Anterior cingulate cortex (tissue), 58 donors: ENCODE measurements around the gene SVIL.
A peak's percentile ranks its signal among the peaks of the same experiment; 100 is the strongest.
"Not testable (repeated sequence)": the region's sequence is repeated elsewhere in the genome, so short reads cannot be mapped to it uniquely, and the experiment has no call there.

Source experiments
- DNase-seq, 58 donors: peaks; one replicate each; lab custom pipeline; 2025; lab: John Stamatoyannopoulos, UW

The SVIL gene

GRCh38 chr10:29608476-29609301 is 26.1 kb downstream of the SVIL start:
- DNase-seq = no peak

GRCh38 chr10:29608062-29608461 is 26.7 kb downstream of the SVIL start:
- DNase-seq = no peak

DNA sequence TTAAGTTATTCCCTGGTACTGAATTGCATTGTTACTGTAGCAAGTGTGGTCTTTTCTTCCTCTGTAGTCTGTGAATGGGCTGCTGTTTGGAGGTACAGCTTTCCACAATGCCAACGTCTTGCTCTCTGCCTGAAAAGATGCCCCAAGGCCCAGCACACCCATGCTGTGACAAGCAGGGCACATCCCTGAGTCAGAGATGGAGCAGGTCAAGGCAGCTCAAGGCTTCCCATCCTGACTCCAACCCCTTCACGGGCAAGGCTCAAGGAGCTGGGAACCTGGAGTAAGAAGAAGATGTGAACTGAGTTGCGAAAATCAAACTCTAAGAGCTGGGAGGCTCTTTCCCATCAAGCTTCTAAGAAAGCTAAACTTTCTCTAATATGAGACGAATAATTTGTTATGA is 27.2 kb downstream of the SVIL start:
- DNase-seq = no peak

GRCh38 chr10:29606693-29607092 is 28.1 kb downstream of the SVIL start:
- DNase-seq = not testable (repeated sequence)

- no peak for DNase-seq
Measured at GRCh38 chr10:29604291-29604825, 30.4 kb downstream of the SVIL start.

DNA sequence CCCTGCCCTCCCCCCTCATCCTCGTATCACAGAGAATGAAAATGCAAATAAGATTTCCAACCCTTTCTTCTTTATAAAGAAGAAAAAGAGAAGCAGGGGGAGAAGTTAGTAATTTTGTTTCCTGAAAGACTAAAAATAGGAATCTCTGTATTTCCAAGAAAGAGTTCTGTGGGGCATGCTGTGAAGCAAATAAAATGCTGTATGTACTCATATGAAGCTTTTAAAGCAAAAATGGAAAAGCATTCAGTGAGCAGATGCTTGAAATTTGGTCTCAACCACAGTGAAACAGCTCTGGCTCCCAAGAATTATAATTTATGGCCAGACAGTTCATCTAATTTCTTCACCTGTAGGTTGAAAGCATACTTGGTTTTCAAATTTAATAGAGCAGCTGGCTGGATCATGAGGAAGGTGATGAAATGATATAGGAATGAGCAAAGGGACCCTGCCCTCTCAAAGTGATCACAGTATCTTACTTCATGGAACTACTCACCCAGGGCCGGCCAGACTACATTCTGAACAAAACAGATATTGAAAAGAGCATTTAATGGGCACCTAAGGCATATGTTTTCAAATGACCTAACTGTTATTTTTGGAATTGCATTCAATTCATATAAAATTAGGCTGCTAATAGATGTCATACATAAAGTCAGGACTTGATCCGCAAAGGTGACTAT is 31.4 kb downstream of the SVIL start:
- DNase-seq = no peak

- no peak for DNase-seq
Measured at GRCh38 chr10:29600821-29601220, 34.0 kb downstream of the SVIL start.

GRCh38 chr10:29600067-29600466 is 34.7 kb downstream of the SVIL start:
- no peak for DNase-seq

- peak in 8 of 58 donors; percentile 5 to 21 (median 14) for DNase-seq
Measured at GRCh38 chr10:29598851-29599311, 35.9 kb downstream of the SVIL start.

- no peak for DNase-seq
Measured at GRCh38 chr10:29596826-29597225, 37.9 kb downstream of the SVIL start.

- DNase-seq = no peak
Measured at GRCh38 chr10:29596356-29596755, 38.4 kb downstream of the SVIL start.

DNA sequence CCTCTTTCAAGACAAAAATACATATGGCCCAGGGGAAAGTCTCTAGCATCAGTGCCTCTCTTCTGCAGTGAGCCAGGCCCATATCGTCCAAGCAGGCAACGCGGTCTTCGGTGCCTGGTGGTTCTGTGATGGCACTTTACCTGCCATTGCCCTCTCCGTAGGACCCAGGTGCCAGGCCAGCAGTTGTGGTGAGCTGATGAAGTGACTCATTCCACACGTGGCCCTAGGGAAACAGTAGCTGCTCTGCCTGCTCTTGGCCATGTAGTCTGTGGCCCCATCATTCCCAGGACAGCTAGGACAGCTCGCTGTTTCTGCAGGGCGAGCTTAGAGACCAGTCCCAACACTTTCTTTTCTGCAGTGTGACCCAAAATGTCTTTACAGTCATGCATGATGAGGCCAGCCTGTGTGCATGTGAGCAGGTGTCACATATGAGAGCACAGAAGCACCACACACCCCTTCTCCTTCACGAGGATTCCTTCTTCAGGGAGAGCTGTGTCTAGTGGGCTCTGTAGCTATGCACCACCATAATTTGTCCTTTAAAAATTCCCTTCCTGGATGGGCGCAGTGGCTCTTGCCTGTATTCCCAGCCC is 39.0 kb downstream of the SVIL start:
- no peak for DNase-seq

DNA sequence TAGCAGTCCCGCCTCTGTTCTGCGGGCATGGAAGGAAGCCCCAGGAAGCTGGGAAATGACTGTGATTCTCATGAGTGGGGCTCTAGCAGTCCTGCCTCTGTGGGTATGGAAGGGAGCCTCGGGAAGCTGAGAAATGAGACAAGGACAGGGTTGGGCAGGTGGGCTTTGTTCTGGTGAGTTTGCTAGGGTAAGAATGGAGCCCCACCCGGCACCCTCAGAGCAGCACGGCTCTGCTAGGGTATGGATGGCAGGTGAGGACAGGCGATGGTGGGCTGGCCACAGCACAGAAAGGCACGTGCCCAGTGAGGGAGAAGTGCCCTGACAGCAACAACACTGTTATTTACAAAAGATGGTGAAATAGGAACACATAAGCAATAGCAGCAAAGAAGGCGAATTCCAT is 39.6 kb downstream of the SVIL start:
- no peak for DNase-seq

DNA sequence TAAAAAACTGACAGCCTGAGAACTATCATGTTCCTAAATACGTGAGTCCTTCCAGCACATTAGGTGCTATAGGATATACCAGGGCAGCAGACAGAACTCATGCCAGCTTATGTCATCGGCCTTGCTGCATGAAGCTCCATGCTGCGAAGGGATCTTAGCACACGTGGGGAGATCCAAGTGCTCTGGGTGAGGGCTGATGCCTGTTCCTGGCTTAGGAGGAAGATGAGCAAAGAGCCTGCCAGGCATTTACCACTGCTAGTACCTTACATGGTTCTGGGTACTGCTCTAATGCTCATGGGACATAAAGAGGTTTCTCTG is 43.2 kb downstream of the SVIL start:
- no peak for DNase-seq

- DNase-seq = no peak
Measured at GRCh38 chr10:29590915-29591650, 43.7 kb downstream of the SVIL start.

DNA sequence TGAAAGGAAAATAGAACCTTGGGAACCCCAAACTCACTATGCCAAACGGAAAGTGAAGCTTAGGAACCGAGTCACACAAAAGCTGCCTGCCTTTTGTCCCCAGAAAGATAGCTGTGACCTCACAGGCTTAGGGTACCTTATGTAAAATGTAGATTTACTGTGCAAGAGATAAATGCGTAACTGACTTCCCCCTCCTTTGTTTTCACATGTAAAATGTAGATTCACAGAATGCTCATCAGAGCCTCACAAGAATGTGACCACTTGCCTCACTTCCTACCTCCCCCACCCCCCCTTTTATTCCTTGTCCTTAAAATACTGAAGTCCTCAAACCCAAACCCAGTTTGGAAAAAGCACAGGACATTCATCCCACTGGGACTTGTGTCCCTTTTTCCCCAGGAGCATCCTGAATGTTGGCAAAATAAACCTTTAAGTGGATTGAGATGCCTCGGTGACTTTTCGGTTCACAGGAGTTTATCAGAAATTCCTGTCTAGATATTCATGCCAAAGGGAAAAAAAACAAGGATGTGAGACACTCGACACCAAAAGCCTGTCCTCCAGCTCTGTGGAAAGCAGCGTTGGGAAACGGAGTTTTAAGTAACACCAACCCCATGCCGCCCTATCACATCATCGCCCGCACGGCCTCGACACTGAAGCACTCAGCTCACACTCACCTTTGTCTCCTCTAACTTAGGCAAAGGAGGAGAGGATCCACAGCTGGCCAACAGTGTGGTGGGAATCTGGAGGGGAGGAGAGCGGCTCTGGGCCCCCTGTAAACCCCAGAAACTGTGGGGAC is 45.9 kb downstream of the SVIL start:
- no peak for DNase-seq

GRCh38 chr10:29587750-29588628 is 46.8 kb downstream of the SVIL start:
- not testable (repeated sequence) for DNase-seq

DNA sequence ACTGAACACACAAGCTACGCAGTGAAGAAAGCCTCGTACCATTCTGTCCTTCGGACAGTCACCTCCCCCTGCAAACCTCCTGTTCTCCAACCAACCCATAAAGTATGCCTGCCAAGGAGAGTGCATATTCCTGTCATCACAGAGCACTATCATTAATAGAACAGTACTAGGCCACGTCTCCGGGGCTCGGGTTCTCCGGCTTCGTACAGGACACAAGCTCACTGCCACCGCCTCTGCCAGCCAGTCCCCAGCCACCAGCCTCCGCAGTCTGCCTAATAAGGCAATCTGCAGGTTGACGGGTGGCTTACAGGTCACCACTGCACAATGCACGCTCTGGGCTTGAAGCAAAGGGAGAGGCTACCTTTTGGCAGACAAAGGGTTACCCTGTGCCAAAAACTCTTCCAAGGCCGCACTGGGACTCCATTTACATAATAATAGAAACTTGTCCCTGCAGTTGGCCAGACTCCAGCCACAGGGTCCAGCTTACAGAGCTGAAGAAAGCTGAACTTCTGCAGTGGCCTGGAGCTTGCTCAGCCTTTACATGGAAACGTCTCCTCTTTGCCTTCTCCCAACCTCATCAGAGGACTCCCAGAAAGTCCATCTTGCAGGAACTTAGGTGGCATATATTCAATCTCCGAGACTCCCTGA is 47.5 kb downstream of the SVIL start:
- DNase-seq = not testable (repeated sequence)
